ENCODE results near the gene SUGP1.
"Not testable (repeated sequence)": the region's sequence is repeated elsewhere in the genome, so short reads cannot be mapped to it uniquely, and the experiment has no call there.

Gene SUGP1

DNA sequence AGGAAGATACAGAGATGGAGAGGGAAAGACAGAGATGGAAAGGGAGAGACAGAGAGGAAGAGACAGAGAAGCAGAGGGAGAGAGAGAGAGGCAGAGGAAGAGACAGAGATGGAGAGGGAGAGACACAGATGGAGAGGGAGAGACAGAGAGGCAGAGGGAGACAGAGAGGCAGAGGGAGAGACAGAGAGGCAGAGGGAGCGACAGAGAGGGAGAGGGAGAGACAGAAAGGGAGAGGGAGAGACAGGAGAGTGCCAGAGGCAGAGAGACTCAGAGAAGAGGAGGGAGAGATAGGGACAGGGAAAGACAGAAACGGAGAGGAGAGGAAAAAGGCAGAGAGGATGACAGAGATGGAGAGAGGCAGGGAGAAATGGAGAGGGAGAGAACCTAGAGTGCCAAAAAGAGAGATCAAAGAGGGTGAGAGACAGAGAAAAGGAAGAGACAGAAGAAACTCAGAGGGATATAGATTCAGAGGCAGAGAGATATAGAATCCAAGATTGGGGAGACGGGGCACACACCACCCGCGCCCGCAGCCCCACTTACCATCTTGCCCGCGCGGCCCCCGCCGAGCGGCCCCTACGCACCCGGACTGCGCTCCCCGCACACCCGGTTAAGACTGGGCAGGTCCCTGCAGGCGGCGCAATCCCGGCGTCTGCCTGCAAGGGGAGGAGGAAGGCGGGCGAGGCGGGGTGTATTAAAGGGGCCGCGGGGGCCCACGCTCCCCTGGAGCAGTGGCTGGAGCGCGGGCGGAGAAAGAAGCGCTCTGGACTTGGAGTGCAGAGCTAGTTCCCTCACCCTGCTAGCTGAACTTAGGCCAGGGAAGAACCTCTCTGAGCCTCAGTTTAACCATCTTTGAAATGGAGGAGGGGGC, 57.9 kb downstream of the SUGP1 start:
- no peak for DNase-seq (ENCODE audit: low read depth)

DNA sequence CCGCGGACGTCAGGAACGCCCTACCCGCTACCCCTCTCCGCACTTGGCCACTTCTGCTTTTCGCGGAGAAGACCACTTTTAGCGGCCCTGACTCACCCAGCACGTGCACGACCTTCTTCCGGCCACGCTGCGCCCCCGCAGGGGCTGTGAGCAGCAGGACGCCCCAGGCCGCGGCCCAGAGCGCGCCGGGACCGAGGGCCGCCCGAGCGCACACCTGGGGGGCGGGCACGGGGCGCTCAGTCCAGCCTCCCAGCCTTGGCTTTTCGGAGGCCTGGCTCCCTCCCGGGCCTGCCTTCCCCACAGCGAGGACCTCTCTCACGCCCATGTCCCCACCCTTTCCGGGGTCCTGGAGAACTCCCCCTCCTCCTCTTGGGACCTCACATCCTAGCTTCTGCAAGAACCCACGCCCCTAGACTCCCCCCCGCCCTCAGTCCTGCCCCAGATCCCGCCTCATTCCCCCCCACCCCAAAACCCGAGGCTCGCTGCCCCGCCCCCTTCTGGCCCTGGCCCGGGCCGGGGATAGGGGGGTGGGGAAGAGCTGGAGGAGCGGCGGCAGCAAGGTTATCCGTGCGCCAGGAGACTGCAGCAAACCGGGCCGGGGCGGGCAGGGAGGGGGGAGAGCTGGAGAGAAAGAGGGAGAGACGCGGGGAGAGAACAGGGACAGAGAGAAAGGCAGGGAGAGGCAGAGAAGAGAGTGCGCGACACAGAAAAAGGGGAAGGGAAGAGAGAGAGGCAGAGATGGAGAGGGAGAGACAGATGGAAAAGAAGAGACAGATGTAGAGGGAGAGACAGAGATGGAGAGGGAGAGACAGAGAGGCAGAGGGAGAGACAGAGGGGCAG, 58.7 kb downstream of the SUGP1 start:
- no peak for DNase-seq (ENCODE audit: low read depth)

DNA sequence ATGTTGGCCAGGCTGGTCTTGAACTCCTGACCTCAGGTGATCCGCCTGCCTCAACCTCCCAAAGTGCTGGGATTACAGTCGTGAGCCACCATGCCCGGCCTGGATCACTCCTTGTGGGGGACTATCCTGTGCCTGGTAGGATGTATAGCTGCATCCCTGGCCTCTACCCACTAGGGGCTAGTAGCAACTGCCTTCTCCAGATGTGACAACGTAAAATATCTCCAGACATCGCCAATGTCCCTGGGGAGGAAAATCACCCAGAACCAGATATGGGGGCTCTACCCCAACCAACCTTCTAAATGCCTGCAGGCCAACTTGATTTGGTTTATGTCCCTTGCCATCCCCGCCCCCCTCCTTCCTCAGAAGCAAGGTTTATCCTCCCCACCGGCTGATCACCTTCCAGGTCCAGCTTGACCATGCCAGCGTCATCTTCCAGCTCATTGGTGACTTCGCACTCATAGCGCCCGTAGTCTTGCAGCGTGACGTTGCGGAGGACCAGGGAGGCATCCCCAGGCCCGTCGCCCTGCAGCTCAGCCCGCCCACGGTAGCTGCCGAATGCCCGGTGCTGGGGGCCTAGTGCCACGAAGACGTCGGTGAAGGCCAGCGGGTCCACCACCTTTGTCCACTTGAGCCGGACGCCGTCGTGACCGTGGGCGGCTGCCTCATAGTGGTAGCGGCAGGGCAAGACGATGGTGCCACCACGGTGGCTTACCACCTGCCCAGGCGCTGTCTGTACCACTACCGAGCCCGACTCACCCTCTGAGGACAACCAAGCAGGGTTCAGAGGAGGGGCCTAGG, 59.7 kb downstream of the SUGP1 start:
- no peak for DNase-seq (ENCODE audit: low read depth)

DNA sequence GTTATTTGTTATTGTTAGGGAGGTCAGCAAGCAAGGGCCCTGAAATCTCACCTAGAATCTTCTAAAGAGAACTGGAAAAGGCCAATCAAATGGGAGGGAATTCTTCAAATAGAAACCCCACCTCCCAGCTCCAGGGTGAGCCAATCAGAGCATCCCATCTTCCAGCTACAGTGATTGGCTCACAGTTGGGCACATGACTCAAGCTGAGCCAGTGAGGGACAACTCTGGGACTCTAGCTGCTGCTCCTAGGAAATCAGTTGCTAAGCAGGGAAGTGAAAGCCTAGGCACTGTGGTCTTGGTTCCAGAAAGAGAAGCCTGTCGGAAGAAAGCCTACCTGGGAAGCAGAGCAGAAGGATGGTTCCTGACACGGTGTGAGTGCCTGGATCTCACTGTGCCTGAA, 60.6 kb downstream of the SUGP1 start:
- no peak for DNase-seq (ENCODE audit: low read depth)

DNA sequence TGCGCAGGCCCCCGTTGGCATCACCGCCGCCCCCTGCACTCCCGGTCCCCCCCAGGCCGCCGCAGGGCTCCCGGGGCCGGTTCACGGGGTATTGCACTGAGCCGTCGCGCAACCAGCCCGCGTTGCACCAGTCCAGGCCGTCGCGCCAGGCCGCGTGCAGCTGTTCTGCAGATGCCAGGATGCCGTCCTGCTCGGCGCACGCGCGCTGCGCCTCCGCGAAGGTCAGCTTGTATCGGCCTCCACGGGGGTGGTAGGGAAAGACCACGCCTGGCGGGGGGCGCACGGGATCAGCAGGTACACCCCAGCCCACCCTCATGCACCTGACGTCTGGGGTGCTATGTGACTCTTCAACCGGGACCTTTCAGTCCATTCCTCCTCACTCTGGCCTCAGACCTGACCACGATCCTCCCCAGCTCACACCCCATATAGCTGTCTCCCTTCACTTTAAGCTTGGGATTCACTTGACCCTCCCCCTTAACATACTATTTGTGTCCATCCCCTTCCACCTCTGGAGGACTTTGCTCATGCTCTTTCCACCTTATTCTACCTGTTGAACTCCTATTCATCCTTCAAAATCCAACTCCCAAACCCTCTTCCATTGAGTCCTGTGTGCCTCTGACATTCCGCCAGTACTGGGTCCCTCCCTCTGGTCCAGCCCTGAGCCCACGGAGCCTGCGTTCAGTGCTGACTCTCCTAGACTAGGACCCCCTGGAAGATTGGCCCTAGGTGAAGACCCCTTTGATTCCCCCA, 61.5 kb downstream of the SUGP1 start:
- no peak for DNase-seq (ENCODE audit: low read depth)

DNA sequence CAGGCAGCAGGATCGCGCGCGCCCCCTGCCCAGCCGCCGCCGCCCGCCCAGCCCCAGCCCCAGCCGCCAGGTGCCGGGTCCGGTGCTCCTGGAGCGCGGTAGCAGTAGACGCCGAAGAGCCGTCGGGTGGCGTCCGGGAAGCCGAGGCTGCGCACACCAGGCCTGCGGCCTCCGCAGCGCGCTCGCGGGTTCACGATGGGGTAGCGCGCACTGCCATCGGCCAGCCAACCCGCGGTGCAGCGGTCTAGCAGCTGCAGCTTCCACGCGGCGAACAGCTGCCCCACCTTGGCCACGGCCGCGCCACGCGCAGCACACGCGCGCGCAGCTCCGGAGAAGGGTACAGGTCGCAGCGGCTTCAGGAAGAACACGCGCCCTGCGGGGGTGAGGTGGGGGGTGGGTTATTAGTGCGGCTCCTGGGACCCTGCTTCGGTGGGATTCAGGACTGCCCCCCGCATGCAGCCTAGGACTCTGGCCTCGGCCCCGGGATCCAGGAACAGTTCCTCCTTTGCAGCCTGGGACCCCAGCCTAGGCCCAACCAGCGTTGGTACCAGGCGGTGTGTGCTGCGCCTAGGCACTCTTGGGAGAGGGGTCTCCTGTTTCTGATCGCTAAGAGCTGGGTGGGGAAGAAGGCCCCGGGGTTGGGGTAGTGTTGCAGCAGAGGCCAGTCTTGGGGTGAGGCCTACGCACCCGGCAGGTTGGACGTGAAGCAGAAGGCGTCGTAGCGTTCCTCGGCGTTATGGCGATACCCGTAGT, 62.3 kb downstream of the SUGP1 start:
- DNase-seq (ENCODE audit: low read depth) = no peak

DNA sequence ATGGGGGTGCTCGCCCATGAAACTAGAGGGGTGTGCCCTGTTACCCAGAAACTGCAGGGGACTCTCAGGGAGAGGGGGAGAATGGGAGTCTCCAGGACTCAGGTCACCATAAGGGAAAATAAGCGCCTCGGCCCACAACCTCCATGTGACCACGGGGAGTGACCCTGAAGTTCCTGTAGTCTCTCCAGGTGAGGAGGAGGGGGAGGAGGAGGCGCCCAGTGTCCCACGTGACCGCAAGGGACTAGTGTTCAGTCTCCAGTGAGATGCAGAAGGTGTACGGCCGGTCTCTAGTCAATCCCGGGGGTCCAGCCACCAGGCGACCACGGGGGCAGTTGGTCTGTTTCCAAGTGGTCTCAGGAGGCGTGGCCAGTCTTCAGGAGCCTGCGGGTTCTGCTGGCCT, 63.2 kb downstream of the SUGP1 start:
- DNase-seq (ENCODE audit: low read depth) = no peak

DNA sequence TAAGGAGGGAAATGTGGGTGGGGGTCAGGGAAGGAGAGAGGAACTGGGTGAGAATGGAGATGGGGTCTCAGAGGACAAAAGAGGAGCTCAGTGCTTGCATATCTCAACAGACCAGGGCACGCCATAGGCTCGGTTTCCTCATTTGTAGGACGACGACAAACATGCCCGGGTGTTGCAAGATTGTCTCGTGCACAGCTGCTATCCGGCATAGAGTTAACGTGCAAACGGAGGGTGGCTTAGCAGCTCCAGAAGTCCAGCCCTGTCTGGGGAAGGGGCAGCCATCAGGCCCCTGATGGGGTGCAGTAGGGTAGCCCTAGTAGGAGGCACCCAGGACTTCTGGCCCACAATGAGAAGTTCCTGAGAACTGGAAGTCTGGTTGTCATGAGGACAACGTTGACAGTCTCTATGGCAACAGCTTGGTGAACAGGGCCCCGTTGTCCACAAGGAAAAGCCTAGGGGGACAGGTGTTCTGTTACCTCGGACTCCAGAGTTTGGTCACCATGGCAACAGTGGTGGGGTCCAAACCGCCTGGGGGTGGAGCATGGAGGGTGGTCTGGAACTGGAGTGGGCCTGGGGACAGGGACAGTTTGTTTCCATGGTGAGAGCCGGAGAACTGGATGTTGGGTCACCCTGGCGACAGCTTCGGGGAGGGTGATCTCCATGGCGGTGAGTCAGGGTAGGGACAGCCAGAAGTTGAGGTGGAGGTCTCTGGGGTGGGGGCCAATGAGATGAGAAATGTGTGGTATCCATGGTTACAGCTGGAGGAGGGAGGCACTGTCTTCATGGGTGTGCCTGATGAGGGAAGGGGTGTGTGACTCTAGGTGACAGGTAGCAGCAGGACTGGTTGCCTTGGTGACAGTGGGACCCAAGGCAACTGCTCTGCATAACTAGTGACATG, 64.0 kb downstream of the SUGP1 start:
- no peak for DNase-seq (ENCODE audit: low read depth)

DNA sequence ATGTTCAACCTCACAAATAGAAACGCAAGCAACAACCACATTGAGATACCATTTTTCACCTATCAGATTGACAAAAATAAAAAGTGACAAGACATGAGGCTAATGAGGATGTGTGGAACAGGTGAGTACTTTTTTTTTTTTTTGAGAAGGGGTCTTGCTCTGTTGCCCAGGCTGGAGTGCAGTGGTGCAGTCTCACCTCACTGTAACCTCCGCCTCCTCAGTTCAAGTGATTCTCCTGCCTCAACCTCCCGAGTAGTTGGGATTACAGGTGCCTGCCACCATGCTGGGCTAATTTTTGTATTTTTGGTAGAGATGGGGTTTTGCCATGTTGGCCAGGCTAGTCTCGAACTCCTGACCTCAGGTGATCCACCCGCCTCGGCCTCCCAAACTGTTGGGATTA, 66.9 kb downstream of the SUGP1 start:
- DNase-seq (ENCODE audit: low read depth) = not testable (repeated sequence)

DNA sequence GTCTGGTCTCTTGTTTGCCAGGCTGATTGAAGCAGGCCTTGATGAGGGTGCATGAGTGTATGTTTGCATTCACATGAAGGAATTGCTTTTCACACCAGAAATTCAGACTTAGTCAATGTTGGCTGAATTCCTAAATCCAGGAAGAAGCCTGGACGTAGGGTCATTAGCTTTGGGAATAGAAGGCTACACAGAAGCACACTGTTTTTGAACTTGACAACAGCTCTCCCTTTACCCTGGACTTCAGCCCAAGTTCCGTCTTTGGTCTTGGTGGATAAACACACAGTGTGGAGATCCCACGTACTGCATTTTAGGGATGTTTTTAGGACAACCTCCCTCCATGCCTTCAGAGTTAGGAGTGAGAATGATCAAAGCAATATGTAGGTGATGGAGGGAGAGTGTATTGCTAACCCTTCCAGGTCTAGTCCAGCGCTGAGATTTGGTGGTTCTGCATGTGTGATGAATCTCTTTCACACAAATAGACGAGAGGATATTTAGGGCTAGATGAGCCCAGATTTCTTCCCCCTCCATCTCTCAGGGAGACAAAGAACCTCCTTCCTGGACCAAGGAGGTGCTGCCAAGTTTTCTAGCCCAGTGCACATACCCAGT, 70.0 kb downstream of the SUGP1 start:
- no peak for DNase-seq (ENCODE audit: low read depth)

DNA sequence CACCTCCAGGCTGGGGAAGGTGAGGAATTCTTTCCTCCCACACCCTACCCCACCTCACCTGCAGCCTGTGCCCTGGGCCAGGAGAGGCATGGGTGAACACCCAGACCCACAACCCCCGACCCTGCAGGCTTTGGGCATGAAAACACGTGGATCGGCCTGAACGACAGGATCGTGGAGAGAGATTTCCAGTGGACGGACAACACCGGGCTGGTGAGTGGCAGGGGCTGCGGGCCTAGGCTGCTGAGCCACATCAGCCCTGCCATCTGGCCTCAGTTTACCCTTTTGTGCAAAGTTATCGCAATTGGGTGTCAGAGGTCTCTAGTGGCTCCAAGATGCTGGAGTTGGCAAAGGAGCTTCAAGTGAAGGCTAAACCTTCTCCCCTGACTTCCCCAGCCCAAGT, 79.8 kb downstream of the SUGP1 start:
- DNase-seq (ENCODE audit: low read depth) = no peak

DNA sequence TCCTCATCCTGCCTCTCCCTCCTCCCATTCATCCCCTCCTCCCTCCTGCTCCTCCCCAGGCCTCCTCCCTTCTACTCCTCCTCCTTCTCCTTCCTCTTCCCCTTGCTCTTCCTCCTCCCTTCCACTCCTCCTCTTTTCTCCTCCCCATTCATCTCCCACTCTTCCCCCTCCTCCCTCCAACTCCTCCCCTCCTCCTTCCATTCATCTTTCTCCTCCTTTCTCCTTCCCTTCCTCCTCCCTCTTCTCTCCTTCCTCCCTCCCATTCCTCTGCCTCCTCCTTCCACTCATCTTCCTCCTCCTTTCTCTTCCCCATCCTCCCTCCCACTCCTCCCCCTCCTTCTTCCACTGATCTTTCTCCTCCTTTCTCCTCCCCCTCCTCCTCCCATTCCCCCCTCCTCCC, 80.6 kb downstream of the SUGP1 start:
- no peak for DNase-seq (ENCODE audit: low read depth)

DNA sequence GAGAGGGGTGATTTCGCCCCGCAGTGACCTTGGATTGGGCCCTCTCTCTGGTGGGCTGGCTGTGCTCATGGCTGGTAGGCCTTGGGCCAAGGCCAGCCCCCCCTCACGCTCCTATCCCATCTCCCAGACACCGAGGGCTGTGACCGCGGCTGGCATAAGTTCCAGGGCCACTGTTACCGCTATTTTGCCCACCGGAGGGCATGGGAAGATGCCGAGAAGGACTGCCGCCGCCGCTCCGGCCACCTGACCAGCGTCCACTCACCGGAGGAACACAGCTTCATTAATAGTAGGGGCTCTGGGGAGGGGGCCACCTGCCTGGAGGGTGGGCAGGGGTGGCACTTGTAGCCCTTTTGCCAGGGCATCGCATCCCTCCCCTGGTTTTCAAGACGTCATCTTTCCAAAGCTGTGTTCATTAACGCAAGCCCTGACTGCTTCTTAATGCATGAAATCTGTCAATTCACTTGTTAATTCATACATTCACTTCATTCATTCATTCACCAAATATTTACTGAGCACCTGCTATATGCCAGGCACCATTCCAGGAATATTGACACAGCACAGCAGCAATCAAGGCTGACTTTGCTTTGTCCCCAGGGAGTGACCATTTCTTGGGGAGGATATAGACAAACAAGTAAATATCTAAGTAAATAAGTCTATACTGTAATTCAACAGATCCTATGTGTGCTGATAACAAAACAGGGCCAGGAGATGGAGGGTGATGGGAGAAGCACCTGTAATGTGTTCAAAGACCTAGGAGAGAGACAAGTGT, 82.0 kb downstream of the SUGP1 start:
- DNase-seq (ENCODE audit: low read depth) = no peak

DNA sequence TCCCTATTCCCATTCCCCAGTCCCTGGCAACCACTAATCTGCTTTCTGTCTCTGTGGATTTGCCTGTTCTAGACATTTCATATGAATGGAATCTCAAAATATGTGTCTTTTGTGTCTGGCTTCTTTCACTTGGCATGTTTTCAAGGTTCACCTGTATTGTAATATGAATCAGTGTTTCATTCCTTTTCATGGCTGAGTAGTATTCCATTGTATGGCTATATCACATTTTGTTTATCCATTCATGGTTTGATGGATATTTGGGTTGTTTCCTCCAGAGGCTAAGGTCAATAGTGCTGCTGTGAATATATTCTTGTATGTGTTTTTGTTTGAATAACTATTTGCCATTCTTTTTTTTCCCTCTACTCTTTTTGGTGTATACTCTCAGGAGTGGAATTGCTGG, 84.1 kb downstream of the SUGP1 start:
- no peak for DNase-seq (ENCODE audit: low read depth)

DNA sequence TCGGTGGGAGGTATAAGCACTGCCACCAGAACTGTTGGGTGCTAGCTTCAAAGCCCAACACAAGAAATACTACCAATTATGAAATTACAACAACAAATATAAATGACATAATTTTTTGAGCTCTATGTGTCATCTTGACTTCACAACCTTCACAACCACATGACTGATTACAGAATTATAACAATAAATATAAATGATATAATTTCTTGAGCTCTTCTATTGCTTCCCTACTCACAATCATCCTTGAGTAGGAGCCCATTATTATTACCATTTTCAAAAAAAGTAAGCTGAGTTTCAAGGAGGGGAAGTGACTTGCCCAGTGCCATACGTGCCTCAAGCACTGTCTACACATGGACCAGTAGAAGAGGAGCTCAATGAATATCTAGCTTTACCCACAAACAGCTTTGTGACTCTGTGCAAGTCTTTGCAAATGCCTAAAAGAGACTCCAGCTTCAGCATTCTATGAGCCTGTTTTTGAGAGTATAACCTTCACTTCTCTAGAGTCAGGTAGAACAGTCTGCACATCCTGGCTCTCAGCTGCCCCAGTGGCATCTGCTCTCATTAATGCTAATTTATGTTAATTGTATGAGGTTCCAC, 86.0 kb downstream of the SUGP1 start:
- DNase-seq (ENCODE audit: low read depth) = no peak

DNA sequence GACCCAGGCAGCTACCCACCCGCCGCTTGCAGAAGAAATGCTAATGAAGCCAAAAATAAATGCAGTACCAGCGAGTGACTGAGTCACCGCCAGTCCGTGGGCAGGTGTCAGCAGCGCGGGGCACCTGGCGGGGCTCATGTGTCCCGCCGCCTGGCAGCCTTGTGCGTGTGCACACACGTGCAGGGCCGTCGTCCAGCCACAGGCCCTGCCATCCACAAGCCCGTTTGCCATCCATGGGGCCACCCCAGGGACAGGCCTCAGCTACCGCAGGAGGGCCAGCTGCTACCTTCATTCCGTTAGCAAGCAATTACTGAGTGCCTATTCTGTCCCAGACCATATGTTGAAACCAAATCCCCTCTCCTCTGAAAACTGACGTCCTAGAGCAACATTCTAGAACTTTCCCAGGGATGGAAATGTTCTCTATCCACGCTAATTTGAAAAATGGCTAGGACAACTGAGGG, 88.0 kb downstream of the SUGP1 start:
- DNase-seq (ENCODE audit: low read depth) = no peak

DNA sequence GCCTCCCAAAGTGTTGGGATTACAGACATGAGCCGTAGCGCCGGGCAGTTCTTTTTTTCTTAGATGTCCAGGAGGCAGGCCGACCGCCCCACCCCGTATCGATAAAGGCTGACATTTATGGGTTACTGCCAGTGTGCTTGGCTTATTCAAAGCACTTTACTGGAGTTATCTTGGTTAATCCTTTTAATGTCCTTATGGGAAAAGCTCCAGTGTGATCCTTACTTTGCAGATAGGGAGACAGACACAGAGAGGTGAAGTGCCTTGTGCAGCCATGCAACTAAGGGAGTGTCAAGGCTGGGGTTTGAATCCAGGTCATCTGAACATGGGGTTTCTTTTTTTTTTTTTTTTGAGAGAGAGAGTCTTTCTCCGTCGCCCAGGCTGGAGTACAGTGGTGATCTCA, 89.3 kb downstream of the SUGP1 start:
- DNase-seq (ENCODE audit: low read depth) = no peak

DNA sequence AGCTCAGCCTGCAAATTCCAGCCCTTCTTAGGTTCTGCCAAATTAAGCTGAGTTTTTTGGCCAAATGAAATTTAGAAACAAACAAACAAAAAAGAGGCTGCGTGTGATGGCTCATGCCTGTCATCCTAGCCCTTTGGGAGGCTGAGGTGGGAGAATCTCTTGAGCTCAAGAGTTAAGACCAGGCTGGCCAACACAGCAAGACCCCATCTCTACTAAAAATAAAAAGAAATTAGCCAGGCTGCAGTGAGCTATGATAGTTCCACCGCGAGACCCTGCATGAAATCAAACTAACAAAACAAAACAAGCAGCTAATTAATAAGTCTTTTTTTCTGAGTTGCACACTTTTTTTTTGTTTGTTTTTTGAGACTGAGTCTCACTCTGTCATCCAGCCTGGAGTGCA, 90.6 kb downstream of the SUGP1 start:
- no peak for DNase-seq (ENCODE audit: low read depth)

Measured in activated T-helper 1 cell treated with Interleukin-2 at 50 U/mL for 16 hours (primary cell).